Measurements from ENCODE around the gene LCN15.
A peak's percentile ranks its signal among the peaks of the same experiment; 100 is the strongest.
"Not testable (repeated sequence)": the region's sequence is repeated elsewhere in the genome, so short reads cannot be mapped to it uniquely, and the experiment has no call there.

LCN15 gene, protein sequence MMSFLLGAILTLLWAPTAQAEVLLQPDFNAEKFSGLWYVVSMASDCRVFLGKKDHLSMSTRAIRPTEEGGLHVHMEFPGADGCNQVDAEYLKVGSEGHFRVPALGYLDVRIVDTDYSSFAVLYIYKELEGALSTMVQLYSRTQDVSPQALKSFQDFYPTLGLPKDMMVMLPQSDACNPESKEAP

DNA sequence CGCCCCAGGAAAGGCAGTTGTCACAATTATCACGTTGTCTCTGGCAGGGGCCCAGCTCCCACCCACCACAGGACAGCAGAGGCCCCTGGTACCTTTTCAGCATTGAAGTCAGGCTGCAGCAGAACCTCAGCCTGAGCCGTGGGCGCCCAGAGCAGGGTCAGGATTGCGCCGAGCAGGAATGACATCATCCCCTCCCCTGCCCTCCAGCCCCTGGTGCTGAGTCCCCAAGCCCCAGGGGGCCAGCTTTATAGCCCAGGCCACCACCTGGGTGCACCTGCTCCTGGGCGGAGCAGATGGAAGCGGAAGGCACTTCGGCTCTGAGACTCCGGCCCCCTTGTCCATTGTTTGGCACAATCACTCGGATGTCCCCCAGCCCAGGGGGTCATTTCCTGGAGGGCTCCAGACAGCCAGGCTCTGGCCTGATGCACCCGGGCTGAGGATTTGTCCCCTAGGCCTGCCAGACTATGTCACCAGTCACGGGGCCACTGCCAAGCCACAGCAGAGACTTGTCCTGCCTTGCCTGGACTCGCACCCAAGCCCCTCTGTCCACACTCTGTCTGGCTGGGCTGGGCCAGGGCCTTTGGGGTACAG is at the start of gene LCN15:
TSS of gene LCN15 (minus strand) at position 218 of the 591 bp plus-strand sequence. CDS start at position 188, 30 bp downstream.
- DNase-seq: no peak

DNA sequence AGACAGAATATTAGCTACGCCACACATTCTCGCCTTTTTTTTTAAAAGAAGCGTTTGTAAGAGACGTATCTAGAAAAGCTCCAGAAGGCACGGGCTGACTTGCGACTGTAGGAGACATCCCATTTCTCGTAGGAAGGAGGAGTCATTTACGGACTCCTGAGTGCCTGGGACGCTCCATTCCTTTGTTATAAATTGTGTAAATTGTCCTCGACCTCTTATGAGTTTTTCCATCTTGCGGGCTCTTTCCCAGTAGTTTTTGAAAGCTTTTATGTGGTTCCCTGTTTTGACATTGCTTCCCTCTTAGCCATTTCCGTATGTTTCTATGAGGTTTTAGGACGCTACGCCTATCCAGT is 44.5 kb upstream of the LCN15 start:
- DNase-seq: no peak

DNA sequence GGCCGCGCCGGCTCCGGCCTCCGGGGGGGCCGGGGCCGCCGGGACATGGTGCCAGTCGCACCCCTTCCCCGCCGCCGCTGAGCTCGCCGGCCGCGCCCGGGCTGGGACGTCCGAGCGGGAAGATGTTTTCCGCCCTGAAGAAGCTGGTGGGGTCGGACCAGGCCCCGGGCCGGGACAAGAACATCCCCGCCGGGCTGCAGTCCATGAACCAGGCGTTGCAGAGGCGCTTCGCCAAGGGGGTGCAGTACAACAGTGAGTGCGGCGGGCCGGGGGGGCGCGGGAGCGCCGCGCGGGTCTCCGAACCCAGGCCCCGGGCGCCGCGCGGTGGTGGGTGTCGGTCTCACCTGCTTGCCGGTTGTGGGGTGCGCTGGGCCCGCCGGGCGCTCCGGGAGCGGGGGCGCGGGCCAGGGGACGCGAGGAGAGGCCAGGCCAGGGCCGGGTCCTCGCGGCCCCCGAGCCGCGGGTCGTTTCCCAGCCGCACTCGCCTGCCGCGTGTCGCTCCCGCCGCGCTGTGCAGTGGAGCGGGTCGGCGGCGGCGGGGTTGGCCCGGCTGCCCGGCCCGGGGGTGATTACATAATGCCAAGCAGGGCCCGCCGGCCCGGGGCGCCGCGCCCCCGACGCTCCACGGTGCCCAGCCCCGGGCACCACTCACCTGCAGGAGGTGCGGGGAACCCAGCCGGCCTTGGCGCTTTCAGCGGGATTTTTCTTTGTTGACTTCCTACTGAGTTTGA is 43.9 kb upstream of the LCN15 start:
- DNase-seq: no peak

DNA sequence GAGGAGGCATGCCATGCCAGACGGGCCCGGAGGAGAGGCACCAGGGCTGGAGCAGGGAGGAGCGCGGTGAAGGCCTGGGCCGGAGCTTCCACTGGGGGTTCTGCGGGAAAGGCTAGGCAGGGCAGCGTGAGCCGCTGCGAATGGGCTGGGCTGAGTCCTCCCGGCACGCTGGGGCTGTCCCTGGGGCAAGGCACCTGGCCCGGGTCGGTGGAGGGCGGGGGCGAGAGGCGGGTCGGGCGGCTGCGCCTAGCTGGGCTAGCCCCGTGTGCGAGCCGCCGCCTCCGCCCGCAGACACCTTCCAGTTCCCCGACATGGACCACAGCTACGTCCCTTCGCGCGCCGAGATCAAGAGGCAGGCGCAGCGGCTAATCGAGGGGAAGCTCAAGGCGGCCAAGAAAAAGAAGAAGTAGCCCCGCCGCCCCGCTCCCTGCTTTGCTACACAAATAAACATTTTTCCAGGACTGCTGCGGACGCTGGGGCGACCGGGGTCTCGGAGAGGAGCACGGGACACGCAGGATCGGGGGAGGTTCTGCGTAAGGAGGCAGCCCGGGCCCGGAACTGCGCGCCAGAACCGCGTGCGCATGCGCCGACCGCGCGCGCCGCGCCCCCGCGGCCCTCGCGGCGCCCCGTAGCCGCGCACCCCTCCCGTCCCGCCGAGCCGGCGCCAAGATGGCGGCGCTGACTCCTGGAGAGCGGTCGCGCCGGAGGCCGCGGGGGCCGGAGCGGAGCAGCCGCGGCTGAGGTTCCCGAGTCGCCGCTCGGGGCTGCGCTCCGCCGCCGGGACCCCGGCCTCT is 43.2 kb upstream of the LCN15 start, which contains the start of gene RABL6:
TSS of gene RABL6 (plus strand) at position 668 of the 794 bp plus-strand sequence. CDS start 249 bp downstream, outside the sequence.
- peak in 1 of 2 experiments; percentile 69 for DNase-seq

DNA sequence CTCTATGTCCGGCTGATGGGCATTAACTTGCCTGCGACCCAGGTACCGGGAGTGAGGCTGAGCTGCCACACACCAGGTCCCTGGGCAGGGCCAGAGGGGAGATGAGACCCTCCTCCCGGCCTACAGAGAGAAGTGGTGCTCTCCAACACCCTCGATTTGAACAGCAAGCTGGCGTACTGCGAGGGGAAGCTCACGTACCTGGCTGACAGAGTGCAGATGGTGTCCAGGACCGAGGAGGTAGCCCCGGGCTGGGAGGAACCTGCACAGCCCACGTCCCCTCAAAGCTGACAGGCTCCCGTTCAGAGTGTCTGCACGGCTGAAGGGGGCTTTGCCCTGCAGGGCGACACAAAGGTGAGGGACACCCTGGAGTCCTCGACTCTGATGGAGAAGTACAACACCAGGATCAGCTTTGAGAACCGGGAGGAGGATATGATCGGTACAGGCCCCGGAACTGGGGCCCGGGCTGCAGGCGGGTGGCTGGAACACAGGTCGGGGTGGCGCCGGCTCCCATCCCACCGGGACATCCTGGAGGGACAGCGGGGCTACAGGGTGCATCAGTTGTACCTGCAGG is 42.4 kb upstream of the LCN15 start:
- no peak for DNase-seq

DNA sequence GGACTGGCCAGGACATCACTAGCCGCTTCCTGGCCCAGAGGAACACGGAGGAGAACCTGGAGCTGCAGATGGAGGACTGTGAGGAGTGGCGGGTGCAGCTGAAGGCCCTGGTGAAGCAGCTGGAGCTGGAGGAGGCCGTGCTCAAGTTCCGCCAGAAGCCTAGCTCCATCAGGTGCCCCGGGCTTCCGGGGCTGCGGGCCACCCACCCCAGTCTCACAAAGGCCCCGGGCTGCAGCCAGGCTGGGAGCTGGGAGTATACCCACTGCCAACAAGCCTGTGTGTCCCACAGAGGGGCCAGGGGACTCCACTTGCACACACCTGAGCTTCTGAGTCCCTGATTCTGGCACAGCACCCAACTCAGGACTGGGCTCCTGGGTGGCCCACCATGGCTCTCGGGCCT is 41.7 kb upstream of the LCN15 start:
- DNase-seq: no peak

DNA sequence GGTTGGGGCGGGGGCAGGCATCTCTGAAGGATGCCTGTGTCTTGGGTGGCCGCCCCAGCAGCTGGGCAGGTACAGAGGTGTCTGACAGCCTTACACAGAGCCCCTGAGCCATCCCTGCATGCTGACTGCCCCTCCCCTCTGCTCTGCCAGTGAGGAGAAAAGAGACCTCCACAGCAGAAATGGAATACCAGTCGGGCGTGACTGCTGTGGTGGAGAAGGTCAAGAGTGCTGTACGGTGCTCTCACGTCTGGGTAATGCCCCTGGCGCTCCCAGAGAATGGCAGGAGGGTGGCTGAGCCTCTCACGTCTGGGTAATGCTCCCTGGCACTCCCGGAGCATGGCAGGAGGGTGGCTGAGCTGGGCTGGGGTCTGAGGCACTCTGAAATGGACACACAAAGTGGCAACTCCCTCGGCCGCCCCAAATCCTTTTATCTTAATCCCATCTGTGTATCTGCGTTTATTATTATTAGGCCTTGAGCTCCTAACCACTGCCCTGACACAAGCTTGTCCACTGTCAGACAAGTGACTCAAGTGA is 41.0 kb upstream of the LCN15 start:
- no peak for DNase-seq

DNA sequence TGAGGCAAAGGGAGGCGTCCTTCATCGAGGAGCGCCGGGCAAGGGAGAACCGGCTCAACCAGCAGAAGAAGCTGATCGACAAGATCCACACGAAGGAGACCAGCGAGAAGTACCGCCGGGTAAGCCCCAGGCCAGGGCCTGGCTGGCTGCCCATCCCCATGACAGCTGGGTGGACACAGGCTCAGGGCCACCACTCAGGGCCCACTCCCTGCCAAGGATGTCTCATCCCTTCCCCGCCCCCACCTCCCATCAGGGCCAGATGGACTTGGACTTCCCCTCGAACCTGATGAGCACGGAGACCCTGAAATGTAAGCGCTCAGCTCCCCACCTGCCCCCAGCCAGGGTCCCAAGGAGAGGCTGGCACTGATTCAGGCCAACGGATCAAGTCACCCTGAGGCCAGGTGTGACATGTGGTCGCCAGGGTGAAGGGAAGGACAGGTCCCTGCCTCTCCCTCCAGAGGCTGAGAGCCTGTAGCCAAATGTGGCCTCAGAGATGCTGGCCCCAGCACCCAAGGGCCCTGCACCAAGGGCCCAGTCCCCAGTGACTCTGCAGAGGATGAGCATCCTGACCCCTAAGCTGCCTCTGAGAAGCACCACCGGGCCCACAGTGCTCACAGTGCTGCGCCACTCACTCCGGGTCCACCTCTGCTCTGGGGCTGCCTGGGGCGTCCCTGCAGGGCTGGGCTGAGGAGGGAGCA is 40.3 kb upstream of the LCN15 start:
- no peak for DNase-seq

DNA sequence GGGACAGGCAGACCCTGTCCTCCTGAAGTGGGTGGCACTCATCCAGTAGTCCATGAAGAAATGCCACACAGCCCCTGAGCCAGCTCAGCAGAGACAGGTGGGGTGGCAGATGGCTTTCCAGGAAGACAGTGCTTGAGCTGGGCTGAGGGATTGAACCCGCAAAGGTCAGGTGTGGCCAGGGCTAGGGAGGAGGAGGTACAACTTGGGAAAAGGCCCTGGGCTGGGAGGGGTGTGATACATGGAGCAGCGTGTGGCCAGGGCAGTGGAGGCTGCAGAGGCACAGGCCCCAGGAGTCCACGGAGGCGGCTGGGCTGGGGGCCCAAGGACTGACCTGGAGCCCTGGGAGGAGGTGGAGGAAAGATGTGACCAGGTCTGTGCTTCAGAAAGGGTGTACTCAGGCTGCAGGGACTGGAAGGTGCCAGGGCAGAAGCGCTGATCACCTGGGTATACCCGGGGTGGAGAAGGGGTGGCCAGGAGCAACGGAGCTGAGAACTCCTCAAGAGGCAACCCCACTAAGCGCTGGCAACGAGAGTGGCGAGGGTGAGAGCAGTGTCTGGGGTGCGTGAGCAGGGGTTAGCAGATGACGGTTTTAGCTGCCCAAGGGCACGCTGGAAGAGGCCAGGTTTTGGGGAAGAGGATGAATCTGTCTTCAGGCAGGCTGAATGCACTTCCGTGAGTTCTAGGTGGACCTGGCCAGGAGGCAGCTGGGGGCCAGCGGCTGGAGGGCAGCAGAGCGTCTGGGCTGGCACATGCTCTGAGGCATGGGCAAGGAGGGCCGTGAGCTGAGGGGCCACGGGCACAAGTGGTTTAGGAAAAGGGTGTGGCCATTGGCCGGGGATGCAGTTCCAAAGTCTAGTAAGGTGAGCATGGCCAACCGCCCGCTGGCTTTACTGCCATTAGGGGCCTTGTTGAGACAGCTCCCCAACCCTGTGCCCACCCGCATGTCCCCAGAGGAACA is 39.5 kb upstream of the LCN15 start:
- no peak for DNase-seq

DNA sequence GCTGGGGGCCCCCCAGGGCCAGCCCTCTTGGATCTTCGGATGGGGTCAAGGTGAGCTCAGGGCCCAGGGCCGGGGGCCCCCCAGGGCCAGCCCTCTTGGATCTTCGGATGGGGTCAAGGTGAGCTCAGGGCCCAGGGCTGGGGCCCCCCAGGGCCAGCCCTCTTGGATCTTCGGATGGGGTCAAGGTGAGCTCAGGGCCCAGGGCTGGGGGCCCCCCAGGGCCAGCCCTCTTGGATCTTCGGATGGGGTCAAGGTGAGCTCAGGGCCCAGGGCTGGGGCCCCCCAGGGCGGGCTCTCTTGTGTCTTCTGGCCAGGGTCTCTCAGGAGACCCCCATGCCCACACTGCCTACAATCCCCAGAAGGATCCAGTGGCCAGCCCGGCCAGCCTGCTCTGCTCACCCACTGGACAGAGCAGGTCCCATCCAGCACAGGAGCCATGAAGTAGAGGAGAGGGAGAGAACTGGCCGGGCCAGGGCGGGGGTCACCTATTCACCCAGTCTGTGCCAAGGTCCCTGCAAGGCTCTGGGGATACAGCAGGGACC is 38.8 kb upstream of the LCN15 start:
- not testable (repeated sequence) for DNase-seq

DNA sequence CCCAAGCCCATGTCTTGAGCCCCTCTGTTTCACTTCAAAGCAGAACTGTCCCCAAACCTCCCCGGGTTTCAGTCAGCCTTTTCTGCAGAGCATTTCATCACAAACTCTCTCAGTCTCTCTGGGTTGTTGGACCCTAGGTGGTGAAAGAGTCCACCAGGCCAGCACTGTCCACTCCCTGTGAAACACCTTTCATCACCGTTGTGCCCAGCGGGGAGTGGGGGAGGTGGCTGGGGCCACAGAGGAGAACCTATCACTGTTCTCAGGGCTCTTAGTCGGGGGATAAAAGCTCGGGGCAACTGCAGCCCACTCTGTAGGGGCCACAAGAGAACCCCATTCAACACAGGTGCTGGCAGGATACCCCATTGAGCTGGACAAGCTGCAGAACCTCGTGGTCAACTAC is 38.0 kb upstream of the LCN15 start:
- no peak for DNase-seq

DNA sequence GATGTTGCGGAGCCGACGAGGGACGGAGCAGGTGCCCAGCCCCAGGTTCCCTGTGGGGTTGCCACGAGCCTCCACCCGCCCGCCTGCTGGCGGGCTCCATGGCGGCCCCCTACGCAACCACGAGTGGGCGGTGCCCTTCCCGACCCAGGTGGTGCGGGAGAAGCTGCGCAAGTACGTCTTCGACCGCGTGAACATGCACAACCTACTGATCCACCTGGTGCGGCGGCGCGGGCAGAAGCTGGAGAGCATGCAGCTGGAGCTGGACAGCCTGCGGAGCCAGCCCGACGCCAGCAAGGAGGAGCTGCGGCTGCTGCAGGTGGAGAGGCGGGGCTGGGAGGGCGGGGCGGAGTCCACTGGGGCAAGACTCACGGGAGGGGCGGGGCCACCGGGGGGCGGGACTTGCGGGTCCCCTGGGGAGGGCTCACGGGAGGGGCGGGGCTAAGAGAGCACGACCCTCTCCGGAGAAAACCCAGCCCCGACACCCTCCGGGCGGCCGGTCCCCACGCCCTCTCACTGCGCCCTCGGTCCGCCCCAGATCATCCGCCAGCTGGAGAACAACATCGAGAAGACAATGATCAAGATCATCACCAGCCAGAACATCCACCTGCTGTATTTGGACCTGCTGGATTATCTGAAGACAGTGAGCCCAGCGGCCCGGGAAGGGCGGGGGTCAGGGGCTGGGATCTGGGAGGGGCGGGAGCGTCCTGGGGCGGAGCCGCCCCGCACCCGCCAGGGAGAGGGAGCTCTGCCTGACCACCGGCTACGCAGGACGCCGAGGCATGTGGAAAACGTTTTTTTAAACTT is 35.7 kb upstream of the LCN15 start:
- peak in 1 of 2 experiments; percentile 72 for DNase-seq

DNA sequence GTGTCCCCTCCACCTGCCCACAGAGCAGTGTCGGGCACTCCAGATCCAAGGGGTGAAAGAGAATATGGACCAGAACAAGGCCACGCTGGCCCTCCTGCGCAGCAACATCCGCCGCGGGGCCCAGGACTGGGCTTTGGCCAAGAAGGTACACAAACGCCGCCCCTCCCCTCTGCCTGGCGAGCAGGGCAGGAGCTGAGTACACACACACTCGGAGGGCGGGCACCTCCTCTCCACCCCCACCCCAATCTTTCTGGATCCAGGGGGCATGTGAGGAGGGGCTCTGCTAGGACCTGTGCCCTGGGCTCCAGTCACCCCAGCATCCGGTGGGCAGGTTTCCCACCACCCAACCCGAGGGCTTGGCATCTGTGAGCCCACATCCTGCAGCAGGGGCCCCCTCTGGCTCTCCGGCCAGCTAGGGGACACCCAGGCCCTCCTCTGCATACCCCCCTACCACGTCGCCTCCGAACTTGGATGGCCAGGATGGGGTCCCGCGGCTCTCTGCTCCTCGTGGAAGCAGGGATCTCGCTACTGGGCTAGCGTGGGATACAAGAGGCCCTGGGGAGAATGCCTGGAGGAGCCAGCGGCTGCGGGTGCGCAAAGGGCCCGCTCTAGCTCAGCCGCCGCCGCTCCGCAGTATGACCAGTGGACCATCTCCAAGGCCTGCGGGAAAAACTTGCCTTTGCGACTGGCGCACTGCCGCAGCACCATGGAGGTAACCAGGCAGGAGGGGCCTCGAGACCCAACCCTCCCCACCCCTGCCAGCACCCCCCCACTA is 34.9 kb upstream of the LCN15 start:
- DNase-seq: no peak

DNA sequence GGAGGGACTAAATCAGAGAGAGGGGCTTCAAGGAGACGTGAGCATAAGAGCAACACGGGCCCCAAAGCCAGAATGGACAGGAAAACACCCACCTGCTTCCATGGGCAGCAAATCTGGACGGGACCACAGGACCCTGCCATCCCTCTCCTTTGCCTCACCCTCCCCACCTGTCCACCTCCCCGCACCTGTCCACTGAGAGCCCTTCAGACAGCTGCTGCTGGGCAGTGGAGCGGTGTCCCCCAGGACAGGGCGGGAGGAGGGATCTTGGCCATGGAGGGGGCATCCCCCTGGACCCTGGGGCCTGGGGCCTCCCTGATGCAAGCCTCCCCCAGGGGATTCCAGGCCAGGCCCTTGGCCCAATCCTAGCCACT is 34.4 kb upstream of the LCN15 start:
- DNase-seq: no peak

DNA sequence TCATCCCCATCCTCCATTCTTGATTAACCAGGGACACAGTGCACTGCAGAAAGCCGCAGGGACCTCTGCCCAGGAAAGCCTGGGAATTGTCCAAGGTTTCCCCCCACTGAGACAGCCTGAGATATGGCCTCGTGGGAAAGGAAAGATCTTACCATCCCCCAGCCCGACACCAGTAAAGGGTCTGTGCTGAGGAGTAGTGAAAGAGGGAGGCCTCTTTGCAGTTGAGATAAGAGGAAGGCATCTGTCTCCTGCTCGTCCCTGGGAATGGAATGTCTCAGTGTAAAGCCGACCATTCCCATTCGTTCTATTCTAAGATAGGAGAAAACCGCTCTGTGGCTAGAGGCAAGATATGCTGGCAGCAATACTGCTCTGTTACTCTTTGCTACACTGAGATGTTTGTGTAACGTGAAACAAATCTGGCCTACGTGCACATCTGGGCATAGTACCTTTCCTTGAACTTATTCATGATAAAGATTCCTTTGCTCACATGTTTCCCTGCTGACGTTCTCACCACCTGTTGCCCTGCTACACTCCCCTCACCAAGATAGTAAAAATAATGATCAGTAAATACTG is 32.5 kb upstream of the LCN15 start:
- not testable (repeated sequence) for DNase-seq

DNA sequence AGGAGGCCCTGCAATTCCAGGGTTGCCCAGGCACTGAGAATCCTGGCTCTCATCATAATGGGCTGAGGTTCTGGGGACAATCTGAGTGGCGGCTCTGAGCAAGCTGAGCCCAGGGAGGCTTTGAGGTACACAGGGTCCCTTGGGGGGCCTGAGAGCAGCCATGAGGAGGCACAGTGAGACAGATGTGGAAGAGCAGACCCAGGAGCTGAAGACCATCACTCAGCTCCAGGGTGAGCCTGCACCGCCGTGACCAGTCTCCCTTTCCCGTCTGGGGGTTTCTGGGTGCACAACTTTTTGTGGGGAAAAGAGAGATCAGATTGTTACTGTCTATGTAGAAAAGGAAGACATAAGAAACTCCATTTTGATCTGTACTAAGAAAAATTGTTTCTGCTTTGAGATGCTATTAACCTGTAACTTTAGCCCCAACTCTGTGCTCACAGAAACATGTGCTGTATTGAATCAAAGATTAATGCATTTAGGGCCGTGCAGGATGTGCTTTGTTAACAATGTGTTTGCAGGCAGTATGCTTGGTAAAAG is 32.0 kb upstream of the LCN15 start, which contains the start of gene CCDC183:
TSS of gene CCDC183 (plus strand) at position 101 of the 537 bp plus-strand sequence. CDS start at position 161, 60 bp downstream.
- no peak for DNase-seq

DNA sequence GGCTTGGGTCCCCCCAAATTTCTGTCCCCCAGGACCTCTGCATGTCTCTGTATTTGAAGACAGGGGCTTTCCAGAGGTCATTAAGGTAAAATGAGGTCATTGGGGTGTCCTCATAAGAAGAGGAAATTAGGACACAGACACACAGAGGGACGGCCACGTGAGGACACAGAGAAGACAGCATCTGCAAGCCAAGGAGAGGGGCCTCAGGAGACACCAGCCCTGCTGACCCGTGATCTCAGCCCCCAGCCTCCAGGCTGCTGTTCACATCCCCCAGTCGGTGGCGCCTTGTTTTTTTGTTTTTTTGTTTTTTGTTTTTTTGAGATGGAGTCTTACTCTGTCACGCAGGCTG is 30.7 kb upstream of the LCN15 start:
- DNase-seq: no peak

DNA sequence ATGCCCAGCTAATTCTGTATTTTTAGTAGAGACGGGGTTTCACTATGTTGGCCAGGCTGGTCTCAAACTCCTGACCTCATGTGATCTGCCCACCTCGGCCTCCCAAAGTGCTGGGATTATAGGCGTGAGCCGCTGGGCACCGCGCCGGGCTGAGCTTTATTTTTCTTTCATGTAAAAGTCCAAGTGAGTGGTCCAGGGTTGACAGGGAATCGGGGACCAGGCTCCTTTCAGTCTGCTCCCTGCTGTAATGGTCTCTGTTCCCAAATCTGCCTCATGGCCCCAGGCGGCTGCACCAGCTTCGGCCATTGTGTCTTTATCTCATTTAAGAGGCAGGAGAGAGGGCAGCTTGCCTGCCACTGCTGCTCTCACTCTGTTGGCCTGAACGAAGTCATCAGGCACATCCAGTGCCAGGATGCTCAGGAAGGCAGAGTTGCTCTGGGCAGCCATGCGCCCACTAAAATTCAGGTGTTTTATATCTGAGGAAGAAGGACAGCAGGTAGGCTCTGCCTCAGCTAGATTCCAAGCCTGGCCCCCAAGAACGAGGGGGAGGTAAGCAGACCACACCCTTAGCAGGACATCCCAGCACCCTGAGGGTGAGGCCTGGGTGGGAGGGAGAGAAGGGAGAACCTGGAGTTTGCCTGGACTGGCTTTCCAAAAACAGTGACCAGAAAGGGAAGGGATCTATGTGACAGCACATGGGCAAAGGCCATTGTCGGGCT is 30.1 kb upstream of the LCN15 start:
- no peak for DNase-seq

All from NCI-H446 (cell line).